ENCODE data around the gene DLEC1. TPM values are rescaled to one million over a fixed set of nuclear protein-coding genes. Genes with fewer than 3 reads are reported as not detected.

Gene DLEC1
- total and polyA plus RNA-seq, 2 experiments from 2014 or later = 0.31 to 0.66 TPM

DNA sequence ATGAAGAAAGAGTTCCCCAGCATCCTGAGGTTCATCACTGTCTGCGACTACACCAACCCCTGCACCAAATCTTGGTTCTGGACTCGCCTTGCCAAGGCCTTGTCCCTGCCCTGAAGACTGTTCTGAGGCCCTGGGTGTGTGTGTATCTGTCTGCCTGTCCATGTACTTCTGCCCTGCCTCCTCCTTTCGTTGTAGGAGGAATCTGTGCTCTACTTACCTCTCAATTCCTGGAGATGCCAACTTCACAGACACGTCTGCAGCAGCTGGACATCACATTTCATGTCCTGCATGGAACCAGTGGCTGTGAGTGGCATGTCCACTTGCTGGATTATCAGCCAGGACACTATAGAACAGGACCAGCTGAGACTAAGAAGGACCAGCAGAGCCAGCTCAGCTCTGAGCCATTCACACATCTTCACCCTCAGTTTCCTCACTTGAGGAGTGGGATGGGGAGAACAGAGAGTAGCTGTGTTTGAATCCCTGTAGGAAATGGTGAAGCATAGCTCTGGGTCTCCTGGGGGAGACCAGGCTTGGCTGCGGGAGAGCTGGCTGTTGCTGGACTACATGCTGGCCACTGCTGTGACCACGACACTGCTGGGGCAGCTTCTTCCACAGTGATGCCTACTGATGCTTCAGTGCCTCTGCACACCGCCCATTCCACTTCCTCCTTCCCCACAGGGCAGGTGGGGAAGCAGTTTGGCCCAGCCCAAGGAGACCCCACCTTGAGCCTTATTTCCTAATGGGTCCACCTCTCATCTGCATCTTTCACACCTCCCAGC is 102.4 kb downstream of the DLEC1 start (continued):
- TF ChIP-seq, protein P1, sequence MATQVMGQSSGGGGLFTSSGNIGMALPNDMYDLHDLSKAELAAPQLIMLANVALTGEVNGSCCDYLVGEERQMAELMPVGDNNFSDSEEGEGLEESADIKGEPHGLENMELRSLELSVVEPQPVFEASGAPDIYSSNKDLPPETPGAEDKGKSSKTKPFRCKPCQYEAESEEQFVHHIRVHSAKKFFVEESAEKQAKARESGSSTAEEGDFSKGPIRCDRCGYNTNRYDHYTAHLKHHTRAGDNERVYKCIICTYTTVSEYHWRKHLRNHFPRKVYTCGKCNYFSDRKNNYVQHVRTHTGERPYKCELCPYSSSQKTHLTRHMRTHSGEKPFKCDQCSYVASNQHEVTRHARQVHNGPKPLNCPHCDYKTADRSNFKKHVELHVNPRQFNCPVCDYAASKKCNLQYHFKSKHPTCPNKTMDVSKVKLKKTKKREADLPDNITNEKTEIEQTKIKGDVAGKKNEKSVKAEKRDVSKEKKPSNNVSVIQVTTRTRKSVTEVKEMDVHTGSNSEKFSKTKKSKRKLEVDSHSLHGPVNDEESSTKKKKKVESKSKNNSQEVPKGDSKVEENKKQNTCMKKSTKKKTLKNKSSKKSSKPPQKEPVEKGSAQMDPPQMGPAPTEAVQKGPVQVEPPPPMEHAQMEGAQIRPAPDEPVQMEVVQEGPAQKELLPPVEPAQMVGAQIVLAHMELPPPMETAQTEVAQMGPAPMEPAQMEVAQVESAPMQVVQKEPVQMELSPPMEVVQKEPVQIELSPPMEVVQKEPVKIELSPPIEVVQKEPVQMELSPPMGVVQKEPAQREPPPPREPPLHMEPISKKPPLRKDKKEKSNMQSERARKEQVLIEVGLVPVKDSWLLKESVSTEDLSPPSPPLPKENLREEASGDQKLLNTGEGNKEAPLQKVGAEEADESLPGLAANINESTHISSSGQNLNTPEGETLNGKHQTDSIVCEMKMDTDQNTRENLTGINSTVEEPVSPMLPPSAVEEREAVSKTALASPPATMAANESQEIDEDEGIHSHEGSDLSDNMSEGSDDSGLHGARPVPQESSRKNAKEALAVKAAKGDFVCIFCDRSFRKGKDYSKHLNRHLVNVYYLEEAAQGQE (IDR thresholded peaks at IDR 0.05; ENCODE audit: unreplicated experiment) = no peak
- TF ChIP-seq STAT1 (IDR thresholded peaks at IDR 0.05; ENCODE audit: unreplicated experiment) = no peak
- TF ChIP-seq, protein P2, sequence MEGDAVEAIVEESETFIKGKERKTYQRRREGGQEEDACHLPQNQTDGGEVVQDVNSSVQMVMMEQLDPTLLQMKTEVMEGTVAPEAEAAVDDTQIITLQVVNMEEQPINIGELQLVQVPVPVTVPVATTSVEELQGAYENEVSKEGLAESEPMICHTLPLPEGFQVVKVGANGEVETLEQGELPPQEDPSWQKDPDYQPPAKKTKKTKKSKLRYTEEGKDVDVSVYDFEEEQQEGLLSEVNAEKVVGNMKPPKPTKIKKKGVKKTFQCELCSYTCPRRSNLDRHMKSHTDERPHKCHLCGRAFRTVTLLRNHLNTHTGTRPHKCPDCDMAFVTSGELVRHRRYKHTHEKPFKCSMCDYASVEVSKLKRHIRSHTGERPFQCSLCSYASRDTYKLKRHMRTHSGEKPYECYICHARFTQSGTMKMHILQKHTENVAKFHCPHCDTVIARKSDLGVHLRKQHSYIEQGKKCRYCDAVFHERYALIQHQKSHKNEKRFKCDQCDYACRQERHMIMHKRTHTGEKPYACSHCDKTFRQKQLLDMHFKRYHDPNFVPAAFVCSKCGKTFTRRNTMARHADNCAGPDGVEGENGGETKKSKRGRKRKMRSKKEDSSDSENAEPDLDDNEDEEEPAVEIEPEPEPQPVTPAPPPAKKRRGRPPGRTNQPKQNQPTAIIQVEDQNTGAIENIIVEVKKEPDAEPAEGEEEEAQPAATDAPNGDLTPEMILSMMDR (conservative IDR thresholded peaks at IDR 0.05; ENCODE audit: low read depth in 2 of 2) = no peak

DNA sequence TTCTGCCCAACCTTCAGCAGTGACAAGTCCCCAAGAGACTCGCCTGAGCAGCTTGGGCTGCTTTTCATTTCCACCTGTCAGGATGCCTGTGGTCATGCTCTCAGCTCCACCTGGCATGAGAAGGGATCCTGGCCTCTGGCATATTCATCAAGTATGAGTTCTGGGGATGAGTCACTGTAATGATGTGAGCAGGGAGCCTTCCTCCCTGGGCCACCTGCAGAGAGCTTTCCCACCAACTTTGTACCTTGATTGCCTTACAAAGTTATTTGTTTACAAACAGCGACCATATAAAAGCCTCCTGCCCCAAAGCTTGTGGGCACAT is 102.9 kb downstream of the DLEC1 start:
- Histone ChIP-seq H3K27ac (ENCODE audit: low read depth) (no peak overlapping the region), H4K20me1 (replicated peaks; ENCODE audit: insufficient read depth) (no peaks in the 10 kb centered on the region), H3K4me2 (no peak overlapping the region), H3K4me1 (ENCODE audit: insufficient read depth) (peaks cover 15% of the 10 kb centered on the region), H3K9me2 (ENCODE audit: insufficient read depth) (no peaks in the 10 kb centered on the region), H2AFZ (no peak overlapping the region), H3K79me2 (replicated peaks; ENCODE audit: insufficient read depth) (peaks cover 10% of the 10 kb centered on the region; the same call in 1 of the 2 replicates), H3K36me3 (ENCODE audit: insufficient read depth) (no peaks in the 10 kb centered on the region), H3K4me3 (no peak overlapping the region), H3K27me3 (ENCODE audit: insufficient read depth) (no peaks in the 10 kb centered on the region), H3F3A (replicated peaks; ENCODE audit: low read depth) (peaks cover 9% of the 10 kb centered on the region)
- TF ChIP-seq ZNF114 (CRISPR knock-in tag; IDR thresholded peaks at IDR 0.05) = no peak
- no peak for TF ChIP-seq CREB1 (CRISPR knock-in tag; IDR thresholded peaks at IDR 0.05; ENCODE audit: low read depth)
- TF ChIP-seq POLR2AphosphoS5 (IDR thresholded peaks at IDR 0.05; ENCODE audit: low read depth) = no peak
- no peak for TF ChIP-seq EZH2 (IDR thresholded peaks at IDR 0.05; ENCODE audit: low read depth, unreplicated experiment)
- TF ChIP-seq ZNF331 (CRISPR knock-in tag; IDR thresholded peaks at IDR 0.05; ENCODE audit: low read depth) = no peak
- no peak for TF ChIP-seq STAT1 (IDR thresholded peaks at IDR 0.05; ENCODE audit: unreplicated experiment)
- DNase-seq (ENCODE audit: low spot score) (no peak), ATAC-seq (no peak)
- peaks cover 21% of the 10 kb centered on the region for H3K4me1 Mint-ChIP-seq
- H3K27ac Mint-ChIP-seq = no peak overlapping the region
- peaks cover 6% of the 10 kb centered on the region for H3K9me3 Mint-ChIP-seq
- peaks cover 24% of the 10 kb centered on the region for H3K36me3 Mint-ChIP-seq (ENCODE audit: low read depth)
- peaks cover 20% of the 10 kb centered on the region for H3K27me3 Mint-ChIP-seq (ENCODE audit: insufficient read depth, low read depth, poor library complexity)
- no peak overlapping the region for H3K4me3 Mint-ChIP-seq

Data from GM23338 (cell line).